Hepatocyte (in vitro differentiated cells): Measurements from ENCODE around the gene RNLS. TPM values are rescaled to one million over a fixed set of nuclear protein-coding genes. Genes with fewer than 3 reads are reported as not detected.

Experiments
- DNase-seq: peaks from one replicate; pipeline ENCODE4 v3.0.0-alpha.2; 2016; ENCODE audit warnings: low spot score
- H2AFZ ChIP-seq: fragments of 200-600 bp; sonication (generic); 2 replicates; pipeline ENCODE4 v1.6.0; 2016; ENCODE audit warnings: antibody characterized with exemption, mild to moderate bottlenecking
- H3K27ac ChIP-seq: fragments of 200-600 bp; sonication (generic); 2 replicates; pipeline ENCODE4 v1.5.1; 2016; ENCODE audit warnings: mild to moderate bottlenecking
- H3K27me3 ChIP-seq: fragments of 200-600 bp; sonication (generic); 2 replicates; pipeline ENCODE4 v1.6.1; 2016
- H3K36me3 ChIP-seq: fragments of 200-600 bp; sonication (generic); replicated peaks from 2 replicates; pipeline ENCODE4 v1.5.1; 2016; ENCODE audit warnings: low read depth; ENCODE audit not compliant: insufficient read depth
- H3K4me1 ChIP-seq: fragments of 200-600 bp; sonication (generic); 2 replicates; pipeline ENCODE4 v1.5.1; 2016; ENCODE audit warnings: mild to moderate bottlenecking, moderate library complexity; ENCODE audit not compliant: insufficient read depth
- H3K4me2 ChIP-seq: fragments of 200-600 bp; sonication (generic); 2 replicates; pipeline ENCODE4 v1.6.0; 2016
- H3K4me3 ChIP-seq: fragments of 200-600 bp; sonication (generic); 2 replicates; pipeline ENCODE4 v1.5.1; 2016; ENCODE audit warnings: mild to moderate bottlenecking
- H3K79me2 ChIP-seq: fragments of 200-600 bp; sonication (generic); 2 replicates; pipeline ENCODE4 v1.6.0; 2017; ENCODE audit warnings: mild to moderate bottlenecking
- H3K9me2 ChIP-seq: fragments of 200-600 bp; sonication (generic); replicated peaks from 2 replicates; pipeline ENCODE4 v1.6.0; 2017; ENCODE audit warnings: mild to moderate bottlenecking; ENCODE audit not compliant: insufficient read depth
- H3K9me3 ChIP-seq: fragments of 200-600 bp; sonication (generic); 2 replicates; pipeline ENCODE4 v1.5.1; 2016; ENCODE audit warnings: low read depth, mild to moderate bottlenecking
- H4K20me1 ChIP-seq: fragments of 200-600 bp; sonication (generic); 2 replicates; pipeline ENCODE4 v1.6.0; 2016; ENCODE audit warnings: mild to moderate bottlenecking; ENCODE audit not compliant: insufficient read depth, poor library complexity, severe bottlenecking
- CTCF ChIP-seq: fragments of 200-600 bp; sonication (generic); IDR thresholded peaks from 2 replicates; pipeline ENCODE4 v1.5.1; 2016; ENCODE audit warnings: antibody characterized with exemption, mild to moderate bottlenecking; ENCODE audit not compliant: poor library complexity
- EZH2 ChIP-seq: fragments of 200-600 bp; sonication (generic); IDR thresholded peaks from 2 replicates; pipeline ENCODE4 v1.6.1; 2016; ENCODE audit warnings: antibody characterized with exemption, mild to moderate bottlenecking, borderline replicate concordance
- EZH2phosphoT487 ChIP-seq: fragments of 200-600 bp; sonication (generic); IDR thresholded peaks from one replicate; pipeline ENCODE4 v1.6.1; 2018; ENCODE audit warnings: antibody characterized with exemption, mild to moderate bottlenecking, low read depth, moderate library complexity; ENCODE audit not compliant: unreplicated experiment, severe bottlenecking
- WGBS: methylation state at CpG from one replicate; pipeline ENCODE4 v1.1.6; 2016; ENCODE audit warnings: low lambda C conversion rate; ENCODE audit errors: missing lambda C conversion rate; 5-methylcytosine and 5-hydroxymethylcytosine counted together
- polyA plus RNA-seq: library from polyadenylated mRNA; unstranded; fragments of >200 nt; fragmentation: Nextera tagmentation; extraction: Ambion mirVana; gene quantifications from 2 replicates; pipeline ENCODE4 v1.2.1, GENCODE V29; 2016
- total RNA-seq: library from RNA; depleted of rRNA; stranded (reverse); fragments of >200 nt; gene quantifications from 2 replicates; pipeline ENCODE4 v1.2.3, GENCODE V29; 2014

RNLS gene
- total and polyA plus RNA-seq, 2 experiments from 2014 or later = 12.8 to 14.9 TPM

GRCh38 chr10:88562152-88562551, 21.0 kb downstream of the RNLS start:
- TF ChIP-seq CTCF (no peak), EZH2phosphoT487 (no peak), EZH2 (no peak)
- 75% methylated on average over 1 of the region's 1 CpG for WGBS

GRCh38 chr10:88557658-88558057, 25.5 kb downstream of the RNLS start:
- no peak for DNase-seq
- 93% methylated on average over 2 of the region's 2 CpGs for WGBS
- Histone ChIP-seq H3K4me2 (no peak overlapping the region), H3K9me2 (no peaks in the 10 kb centered on the region), H3K4me3 (no peak overlapping the region), H3K36me3 (no peaks in the 10 kb centered on the region), H3K9me3 (no peaks in the 10 kb centered on the region), H3K27me3 (no peaks in the 10 kb centered on the region), H3K27ac (no peak overlapping the region), H3K79me2 (no peaks in the 10 kb centered on the region), H3K4me1 (no peaks in the 10 kb centered on the region), H2AFZ (no peak overlapping the region), H4K20me1 (no peaks in the 10 kb centered on the region)
- TF ChIP-seq EZH2phosphoT487 (no peak), CTCF (no peak), EZH2 (no peak)

More at GRCh38 chr10:88562152-88562551, 21.0 kb downstream of the RNLS start:
- no peak overlapping the region for H3K4me2 ChIP-seq
- H3K27me3 ChIP-seq = no peaks in the 10 kb centered on the region
- no peak overlapping the region for H2AFZ ChIP-seq
- no peak overlapping the region for H3K27ac ChIP-seq
- H3K9me3 ChIP-seq = no peaks in the 10 kb centered on the region
- H4K20me1 ChIP-seq = no peaks in the 10 kb centered on the region
- no peak overlapping the region for H3K4me3 ChIP-seq
- no peak for DNase-seq
- no peaks in the 10 kb centered on the region for H3K79me2 ChIP-seq
- no peaks in the 10 kb centered on the region for H3K36me3 ChIP-seq
- H3K4me1 ChIP-seq = no peaks in the 10 kb centered on the region
- no peaks in the 10 kb centered on the region for H3K9me2 ChIP-seq

DNA sequence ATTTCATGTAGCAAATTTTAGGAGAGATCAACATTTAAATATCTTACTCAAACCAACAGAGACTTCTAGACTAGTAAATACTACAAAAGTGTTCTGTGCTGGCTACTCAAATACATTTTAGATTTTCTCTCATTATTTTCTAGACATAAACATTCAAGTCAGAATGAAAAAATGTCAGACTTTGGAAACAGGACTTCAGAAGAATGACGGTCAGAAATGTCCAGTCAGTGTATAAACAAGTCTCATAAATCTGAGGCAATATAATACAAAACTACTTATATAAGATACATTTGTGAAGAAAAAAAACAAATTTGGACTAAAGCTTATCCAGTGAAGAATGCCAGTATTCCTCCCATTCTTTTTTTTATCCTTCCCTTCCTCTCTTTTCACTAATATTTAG, 25.9 kb downstream of the RNLS start:
- Histone ChIP-seq H3K27ac (no peak overlapping the region), H3K79me2 (no peaks in the 10 kb centered on the region), H2AFZ (no peak overlapping the region), H3K36me3 (no peaks in the 10 kb centered on the region), H3K4me1 (no peaks in the 10 kb centered on the region), H3K9me3 (no peaks in the 10 kb centered on the region), H3K9me2 (no peaks in the 10 kb centered on the region), H4K20me1 (no peaks in the 10 kb centered on the region), H3K4me2 (no peak overlapping the region), H3K27me3 (no peaks in the 10 kb centered on the region), H3K4me3 (no peak overlapping the region)
- WGBS = 65% methylated on average over 1 of the region's 1 CpG
- TF ChIP-seq CTCF (no peak), EZH2phosphoT487 (no peak), EZH2 (no peak)
- no peak for DNase-seq
